SHP77 (cell line): ENCODE measurements around the gene MARCHF11.

Experiments used
- DNase-seq, 2 experiments: peaks; one replicate each; lab custom pipeline; 2025; lab: John Stamatoyannopoulos, UW

Gene MARCHF11

DNA sequence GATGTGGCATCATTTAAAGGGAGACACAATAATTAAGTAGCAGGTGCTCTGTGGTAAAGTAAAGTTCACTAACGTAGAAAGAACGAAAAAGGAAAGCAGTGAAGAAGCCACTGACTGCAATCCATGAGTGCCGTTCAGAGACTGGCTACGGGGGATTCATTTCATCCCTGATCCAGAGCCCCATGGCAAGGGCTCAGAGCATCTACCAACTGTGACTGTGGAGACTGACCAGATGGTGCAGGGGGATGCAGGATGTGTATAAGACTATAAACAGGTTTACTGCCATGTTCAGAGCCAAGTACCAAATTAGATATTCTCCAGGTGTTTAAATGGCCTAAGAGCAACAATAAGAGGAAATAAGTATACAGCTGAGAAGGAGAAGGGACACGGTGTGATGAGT, 47.7 kb downstream of the MARCHF11 start:
- no peak for DNase-seq

DNA sequence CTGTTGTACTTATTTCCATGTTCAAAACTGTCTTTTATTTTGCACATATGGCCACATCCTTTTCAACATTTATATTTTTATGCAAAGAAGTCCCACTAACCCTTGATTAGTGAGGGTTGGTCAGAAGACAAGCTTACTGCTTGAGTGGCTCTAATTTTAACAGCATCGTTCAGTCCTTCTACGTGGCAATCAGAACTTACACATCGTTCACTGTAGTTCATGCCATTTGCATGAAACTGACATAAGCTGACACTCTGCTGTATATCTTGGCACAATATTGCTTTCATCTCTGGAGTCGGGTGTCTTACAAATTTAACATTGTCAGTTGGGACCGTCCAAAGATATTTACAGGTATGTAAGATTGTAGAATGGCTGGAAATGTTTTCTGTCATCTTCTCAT, 50.6 kb downstream of the MARCHF11 start:
- no peak for DNase-seq

DNA sequence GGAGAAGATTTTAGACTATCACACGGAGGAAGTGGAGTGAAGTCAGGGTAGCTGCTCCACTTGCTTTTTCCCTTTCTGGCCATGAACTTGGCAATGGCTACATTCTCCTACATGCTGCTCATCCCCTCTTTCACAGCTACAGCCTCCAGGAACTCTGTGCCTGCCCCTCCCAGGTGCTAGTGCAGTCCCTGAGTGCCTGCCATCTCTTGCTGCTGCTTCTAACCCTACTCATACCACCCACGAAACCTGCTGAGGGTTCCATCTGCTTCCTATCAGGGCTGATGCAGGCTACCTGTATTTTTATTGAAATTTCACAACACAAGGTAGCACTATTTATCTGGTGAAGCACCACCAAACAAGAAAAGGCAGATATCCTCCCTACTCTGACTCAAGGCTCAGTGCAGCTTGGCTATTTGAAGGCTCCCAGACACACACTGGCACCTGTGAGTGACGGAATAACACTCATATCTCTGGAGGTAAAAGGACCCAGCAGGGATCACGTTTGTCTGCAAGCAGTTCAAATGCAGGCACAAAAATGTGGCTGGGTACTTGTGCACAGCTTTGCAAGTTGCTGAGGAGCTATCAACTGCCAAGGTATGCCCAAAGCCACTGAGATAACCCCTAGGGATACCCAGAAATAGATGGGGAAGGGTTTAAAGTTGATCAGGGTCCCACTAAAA, 51.6 kb downstream of the MARCHF11 start:
- no peak for DNase-seq

DNA sequence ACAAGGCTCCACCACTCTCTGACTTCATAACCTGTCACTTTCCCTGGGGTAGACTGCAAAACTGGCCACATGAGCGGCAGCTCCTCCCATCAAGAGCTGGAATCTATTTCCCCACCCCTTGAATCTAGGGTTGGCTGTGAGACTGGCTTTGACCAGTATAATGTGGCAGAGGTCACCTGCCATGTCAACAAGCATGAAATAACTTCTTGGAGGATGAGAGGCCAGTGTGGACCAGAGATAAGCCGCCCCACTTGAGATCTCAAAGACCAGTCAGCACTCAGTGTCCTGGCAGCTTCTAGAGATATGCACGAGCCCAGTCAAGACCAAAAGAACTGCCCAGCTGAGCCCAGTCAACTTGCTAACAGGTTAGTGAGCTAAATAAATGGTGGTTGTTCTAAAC, 59.0 kb downstream of the MARCHF11 start:
- DNase-seq: no peak

DNA sequence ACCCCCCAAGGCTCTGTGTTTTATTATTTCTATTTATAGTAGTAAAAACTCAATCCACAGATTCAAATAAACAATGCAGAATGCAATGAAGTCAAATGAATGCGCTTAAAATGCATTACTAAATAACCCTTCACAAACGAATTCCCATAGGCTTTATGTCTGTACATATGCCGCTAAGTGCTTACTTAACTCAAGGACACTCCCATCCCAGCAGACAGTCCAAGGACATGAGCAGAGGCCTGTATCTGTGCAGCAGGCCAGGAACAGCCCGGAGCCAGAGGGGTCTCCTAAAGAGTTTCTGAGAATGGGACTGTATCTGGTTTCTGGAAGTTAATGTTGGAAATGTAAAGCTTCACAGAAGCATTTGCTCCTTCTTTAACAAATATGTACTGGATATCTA, 59.8 kb downstream of the MARCHF11 start:
- DNase-seq: no peak

DNA sequence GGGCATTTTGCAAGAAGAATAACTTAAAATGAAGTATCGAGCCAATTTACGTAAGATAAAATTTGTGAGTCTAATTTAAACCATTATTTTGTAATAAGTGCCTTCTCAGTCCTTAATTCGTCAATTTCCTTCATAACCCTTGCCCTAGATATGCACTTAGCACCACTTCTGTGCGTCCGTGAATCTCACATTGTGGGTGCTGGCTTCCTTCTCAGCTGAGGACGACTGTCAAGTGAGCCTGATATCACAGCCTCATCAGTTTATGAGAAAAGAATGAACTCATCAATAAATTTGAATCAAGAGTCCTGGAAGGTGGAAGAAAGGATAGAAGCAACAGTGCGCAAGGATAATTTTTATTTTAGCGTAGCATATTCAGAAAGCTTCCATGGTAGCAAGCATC, 64.5 kb downstream of the MARCHF11 start:
- DNase-seq: no peak

DNA sequence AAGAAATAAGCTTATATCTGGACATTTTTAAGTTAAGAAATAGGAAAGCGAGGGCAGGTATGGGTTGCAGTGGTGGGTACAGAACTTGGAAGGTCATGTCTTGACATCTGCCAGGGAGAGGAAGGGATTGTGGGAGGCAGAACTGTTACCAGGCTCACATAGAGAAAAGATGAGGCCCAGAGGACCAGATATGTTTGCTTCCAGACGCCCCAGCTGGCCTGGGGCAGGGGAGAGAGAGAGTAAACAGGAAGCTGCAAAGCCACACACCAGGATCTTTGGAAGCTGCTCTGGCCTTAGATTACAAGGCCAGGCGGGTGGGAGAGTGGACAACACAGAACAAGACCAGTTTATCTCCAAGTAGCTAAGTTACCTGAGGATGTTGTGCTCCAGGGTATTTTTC, 71.2 kb downstream of the MARCHF11 start:
- DNase-seq: peak; percentile 83 to 92

DNA sequence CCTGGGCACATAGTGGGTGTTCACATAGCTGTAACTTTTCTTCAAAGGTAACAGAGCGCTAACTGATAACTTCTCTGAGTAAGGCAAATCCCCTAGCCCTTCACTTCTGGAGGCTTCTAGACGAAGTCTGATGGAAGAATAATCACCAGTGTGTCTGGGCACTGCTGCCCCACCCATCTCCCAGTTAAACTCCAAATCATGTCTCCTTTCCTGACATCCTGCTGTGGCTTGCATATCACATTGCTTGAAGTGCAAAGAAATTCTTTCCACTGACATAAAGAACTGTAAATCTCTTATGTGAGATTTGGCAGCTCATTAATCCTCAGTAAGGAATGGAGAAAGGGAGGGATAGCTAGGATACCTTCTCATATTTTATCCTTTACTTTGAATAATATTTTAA, 74.6 kb downstream of the MARCHF11 start:
- no peak for DNase-seq

DNA sequence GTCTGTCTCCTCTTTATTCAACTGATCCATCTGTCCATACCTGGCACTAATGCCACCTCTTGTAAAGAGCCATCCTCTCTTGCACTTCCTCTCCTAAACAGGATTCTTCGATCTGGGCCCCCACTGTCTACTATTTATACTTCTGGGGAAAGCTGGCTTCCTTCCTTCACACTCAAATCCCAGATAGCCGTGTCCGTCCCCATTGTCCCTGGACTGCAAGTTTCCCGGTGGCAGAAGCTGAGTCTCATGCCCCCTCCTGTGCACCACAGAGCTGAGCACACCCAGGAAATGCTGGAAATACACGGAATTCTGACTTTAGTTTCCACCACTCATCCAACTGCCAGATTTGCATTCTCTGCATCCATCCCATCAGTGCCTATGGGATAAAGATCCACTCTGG, 84.0 kb downstream of the MARCHF11 start:
- peak in 1 of 2 experiments; percentile 14 for DNase-seq

DNA sequence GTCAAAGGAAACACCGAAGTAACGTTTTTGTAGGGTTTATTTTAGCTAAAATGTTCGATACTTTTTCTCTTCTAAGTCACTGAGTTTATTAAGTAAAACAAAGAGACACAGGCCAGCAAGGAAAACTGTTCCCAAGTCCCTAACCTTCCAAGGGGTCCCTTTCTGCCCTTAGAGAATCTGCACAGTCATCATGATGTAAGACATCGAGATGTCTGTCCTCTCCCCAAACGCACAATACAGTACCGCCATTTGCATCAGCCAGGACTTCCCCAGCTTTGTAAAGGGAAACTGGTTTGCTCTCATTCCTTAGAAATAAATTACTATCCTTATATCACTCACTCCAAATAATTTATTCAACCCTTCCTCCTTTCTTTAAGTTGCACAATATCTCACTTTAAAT, 89.3 kb downstream of the MARCHF11 start:
- DNase-seq: no peak

DNA sequence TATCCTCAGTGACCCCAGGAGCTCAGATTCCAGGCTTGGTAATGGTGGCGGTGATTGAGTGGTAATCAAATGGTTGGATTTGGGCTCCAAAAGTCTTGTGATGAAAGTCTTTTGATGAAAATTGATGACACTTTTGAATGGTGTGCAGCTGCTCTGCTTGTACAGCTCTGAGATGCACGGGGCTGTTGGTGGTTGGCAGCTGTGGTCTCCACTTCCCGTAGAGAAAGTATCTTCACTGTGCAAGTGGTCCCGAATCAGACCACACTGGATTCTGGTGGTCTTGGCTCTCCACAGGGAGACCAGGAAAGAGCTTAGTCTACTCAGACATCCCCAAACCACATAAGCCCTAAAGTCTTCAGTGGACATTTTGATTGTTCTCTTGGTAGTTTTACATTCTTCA, 96.6 kb downstream of the MARCHF11 start:
- no peak for DNase-seq

DNA sequence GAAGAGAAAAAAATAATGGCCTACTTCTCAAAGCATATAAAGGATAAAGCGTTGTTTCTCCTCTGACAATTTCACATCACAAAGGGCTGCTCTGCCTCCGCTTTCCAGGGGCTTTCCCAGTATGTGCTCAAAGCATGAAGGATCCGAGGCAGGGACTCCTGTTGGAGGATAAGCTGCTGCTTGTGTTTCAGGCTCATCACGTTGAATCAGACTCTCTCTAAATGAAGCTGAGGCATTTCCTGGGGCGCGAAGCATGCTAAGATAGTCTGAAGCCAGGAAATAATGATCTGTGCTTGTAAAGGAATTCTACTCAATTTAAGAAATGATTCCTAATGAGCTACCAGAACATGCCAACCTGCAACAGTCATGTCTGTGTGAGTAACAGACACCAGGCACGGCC, 97.5 kb downstream of the MARCHF11 start:
- no peak for DNase-seq

DNA sequence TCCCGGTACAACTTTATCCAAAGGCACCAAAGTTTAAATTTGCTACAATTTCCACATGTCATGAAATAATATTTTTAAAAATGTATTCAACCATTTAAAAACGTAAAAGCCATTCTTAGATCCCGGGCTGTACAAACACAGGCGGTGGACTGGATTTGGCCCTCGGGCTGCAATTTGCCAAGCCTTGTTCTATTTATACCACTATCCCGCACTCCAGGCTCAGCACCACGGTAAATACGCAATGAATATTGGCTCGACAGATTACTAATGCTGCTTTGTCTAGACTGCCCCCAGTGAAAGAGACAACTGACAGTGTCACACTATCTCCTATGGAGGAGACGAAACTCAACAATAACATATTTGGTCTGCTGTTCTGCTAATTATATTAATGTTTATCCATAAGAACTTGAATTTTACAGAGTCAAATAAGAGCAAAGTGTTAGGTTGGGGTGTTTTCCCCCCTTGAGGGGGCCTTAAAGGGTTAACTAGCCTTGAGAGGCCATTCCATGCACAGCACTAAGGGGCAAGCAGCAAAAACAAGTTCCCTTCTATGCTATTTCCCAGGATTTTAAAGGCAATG, 98.1 kb downstream of the MARCHF11 start:
- DNase-seq: no peak

DNA sequence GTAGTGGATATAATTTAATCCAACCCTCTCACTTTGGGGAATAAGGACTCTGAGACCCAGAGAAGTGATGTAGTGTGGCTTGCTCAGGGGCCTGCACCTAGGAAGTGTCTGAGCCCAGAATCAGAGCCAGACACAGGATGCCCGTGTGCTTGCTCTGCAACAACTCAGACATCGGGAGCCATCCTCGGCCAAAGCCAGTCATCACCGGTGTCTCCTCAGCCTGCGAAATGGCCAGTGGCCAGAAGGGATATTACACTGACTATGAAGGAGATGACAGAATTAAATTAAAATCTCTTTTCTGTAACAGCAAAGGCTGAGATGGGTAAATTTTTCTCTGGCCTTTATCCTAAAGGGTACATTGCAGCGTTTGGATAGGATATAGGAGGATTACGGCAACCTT, 102.9 kb downstream of the MARCHF11 start:
- DNase-seq: no peak

DNA sequence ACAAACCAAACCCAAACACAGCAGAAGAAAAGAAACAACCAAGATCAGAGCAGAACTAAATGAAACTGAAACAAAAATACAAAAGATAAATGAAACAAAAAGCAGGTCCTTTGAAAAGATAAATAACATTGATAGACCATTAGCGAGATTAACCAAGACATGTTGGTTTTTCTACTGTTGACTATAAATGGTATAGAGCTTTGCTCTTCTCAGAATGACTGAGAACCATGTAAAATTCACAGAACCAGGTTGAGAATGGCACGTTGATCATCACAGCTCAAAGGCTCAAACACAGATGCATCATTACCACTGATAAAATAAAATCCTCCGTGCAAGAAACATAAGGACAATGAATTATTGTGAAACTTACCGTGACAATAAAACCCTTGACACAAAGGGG, 105.2 kb downstream of the MARCHF11 start:
- no peak for DNase-seq

DNA sequence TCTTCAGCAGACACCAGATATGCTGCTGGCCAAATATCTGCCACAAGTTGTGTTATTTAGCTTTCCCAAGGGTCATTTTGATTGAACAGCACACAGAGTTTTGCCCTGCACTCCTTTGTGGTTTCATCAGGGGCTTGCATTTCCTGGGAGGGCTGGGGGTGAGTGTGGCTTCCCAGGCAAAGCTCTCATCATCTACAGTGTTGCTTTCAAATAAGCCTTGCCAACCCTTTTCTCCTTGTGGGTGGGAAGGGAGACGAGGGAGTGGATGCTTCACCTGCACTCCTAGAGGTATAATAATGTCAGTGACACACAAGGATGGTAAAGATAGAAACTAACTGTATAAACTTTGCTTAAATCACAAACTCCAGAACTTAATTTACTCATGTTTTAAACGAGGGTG, 107.0 kb downstream of the MARCHF11 start:
- no peak for DNase-seq

DNA sequence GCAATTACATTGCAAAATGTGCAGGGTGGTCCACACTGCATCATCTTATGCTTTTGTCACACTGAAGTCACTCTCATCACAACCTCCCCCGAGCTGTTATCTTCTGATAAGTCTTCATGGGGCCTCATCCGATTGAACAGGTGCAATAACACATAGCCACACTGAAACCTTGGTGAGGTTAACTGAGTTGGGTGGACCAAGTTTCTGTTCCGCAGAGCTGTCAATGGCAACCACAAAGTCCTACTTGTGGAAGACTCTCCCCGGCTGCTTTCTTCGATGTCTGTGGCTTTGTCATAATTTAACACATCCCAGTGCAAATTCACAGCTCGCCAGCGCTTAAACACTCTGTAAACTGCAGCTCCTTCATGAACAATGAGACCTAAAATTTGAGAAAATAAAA, 112.2 kb downstream of the MARCHF11 start:
- DNase-seq: no peak

DNA sequence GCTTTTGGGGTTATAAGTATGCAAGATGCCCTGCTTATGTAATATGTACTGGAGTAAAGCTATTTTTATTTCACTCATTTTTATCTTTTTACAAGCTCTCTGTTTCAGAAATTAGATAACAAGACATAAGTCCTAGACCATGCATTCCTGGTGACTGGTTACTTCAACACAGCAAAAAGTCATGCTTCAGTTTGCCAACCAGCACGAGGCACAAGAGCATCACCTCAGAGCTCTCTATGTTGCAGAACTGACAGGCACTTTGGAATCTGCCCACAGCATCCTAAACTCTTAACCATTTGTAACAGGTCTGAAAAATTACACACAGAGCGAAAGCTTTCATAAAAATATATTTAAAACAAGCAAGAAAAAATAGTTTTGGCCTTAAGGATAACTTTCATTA, 112.8 kb downstream of the MARCHF11 start:
- no peak for DNase-seq

DNA sequence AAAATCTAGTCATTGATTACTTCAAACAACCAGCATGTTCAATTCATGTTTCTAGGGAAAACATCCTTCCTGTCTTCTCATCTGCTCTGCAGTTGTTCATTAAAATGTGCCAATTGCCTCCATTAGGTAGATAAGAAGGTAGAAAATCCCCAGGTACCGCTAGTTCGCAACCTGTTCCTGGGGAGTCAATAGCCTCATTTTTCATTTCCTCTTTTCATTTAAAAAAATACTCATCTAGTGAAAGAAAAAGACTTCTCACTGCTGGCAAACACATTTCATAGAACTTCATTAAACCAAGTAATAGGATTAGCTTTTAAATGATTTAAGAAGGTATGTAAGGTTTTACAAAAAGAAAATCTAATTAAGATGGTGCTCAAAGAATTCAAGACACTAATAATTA, 113.3 kb downstream of the MARCHF11 start:
- DNase-seq: no peak

DNA sequence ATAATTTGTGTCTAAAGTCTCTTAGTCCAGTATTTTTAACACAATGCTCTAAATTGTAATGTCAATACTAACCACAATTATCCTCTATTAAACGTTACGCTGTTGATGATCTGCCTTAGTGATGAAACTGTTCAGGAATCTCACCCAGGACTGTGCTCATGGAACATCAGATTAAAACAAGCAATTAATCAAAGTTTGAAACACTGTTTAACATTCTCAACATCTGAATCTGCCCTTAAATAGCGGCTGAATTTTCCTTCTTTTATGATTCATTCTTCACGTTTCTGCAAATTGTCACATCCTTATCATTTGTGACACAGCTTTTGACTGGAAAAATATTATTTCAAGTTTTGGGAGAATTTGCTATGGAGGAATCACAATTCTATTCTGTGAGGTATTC, 113.8 kb downstream of the MARCHF11 start:
- no peak for DNase-seq

DNA sequence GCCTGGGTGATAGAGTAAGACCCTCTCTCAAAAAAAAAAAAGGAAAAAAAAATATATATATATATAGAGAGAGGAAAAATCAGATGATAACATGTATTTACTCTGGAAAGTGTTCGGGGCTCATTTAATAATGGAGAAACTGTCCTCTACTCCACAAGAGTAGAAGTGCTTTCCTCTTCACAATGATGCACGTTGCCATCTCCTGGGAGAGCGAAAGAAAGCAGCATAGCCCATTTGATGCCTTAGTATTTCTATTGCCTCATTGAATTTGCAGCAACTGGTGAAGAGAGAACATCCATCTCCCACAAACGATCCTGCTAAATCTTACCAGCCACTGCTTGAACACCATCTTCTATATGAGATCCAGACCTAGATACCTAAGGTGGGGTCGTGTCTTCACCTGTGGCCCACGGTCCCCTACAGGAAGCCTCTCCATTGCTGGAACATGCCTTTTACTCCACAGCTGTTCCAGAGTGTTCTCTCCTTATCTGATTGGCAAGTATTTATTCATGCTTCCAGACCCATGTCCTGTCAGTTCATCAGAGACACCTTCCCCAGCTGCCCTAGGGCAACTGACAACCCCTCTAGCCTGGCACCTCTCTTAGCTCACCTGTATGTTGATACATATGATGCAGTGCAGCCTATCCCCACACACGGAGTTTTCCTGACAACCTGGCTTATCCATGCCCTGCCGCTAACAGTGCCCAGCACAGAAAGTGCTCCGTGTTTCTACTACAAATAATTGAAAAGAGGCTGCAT, 115.3 kb downstream of the MARCHF11 start:
- no peak for DNase-seq

DNA sequence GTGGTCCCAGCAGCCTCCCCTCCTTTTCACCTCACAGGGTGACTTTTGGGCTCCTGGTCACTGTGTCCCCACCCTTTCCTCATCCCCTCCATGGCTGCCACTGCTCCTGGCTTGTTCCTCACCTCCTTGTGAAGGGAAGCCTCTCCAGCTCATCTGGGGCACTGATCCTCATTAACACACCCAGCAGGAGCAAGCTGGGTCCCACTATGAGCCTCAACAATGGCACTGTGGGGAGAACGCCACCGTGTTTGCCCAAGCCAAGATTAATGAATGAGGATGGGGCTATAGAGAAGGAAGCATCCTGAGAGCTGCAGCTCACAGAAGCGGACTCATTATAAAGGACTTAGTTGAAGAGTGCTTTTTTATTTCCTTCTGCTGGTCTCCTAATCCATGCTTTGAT, 118.4 kb downstream of the MARCHF11 start:
- no peak for DNase-seq

DNA sequence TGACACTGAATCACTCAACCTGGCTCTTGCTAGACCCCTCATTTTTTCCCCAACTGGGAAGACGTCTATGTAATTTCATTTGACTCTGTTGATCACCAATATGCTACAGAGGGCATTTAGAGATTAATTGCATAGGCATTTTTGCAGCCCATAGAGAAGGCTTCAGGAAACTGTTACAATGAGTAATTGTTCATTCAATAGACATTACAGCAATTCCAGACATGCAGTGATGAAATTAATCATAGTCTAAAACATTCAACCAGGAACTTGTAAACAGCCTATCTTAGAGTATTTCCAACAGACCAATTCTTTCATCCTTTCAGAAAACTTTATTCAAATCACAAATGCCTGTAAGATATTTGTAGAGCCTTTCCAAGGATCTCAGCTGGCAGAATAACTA, 122.3 kb downstream of the MARCHF11 start:
- DNase-seq: no peak
